Stimulated activated CD4-positive, alpha-beta T cell treated with anti-CD3 and anti-CD28 coated beads, TNF-alpha, amount 100 ng/mL, for 24 hours (primary cell): ENCODE results near the gene MIAT.
A peak's percentile ranks its signal among the peaks of the same experiment; 100 is the strongest.
"Not testable (repeated sequence)": the region's sequence is repeated elsewhere in the genome, so short reads cannot be mapped to it uniquely, and the experiment has no call there.

Source experiments
- DNase-seq, 3 experiments: peaks; one replicate each; pipeline ENCODE4 v3.0.0-alpha.2; 2020; ENCODE audit warnings: low read depth in 3 of 3

Gene MIAT

GRCh38 chr22:26656891-26657851 is at the start of gene MIAT:
TSS of gene MIAT (plus strand) at chr22:26657588.
- peak in 2 of 3 experiments; percentile 37 to 64 for DNase-seq

DNA sequence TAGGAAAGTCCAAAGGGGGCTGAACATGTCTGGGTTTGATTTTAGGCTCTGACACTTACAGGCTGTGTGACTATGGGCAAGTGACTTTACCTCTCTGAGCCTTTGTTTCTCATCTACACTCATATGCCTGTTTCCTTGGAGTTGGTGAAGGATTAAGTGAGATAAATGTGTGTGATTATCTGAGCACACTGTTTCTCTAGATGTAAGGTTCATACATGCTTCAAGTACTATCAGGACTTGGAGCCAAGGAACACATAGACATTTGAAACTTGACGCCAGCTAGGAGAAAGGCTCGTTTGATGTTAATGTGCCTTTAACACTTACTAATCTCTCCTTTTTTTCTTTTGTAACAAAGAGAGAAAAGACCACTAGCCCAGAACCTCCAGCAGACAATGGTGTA is 49.3 kb upstream of the MIAT start:
- DNase-seq = no peak

DNA sequence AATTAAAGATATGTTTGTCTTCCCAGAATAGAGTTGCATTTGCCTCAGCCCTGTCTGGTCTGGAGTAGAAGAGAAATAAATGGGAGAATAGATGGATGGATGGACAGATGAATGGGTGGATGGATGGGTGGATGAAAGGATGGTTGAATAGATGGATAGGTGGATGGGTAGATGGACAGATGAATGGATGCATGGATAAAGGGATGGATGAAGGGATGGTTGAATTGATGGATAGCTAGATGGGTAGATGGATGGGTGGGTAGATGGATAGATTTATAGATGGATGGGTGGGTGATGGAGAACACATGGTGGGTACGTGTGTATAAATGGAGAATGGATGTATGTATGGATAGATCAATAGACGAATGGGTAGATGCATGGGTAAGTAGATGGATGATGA is 48.1 kb upstream of the MIAT start:
- DNase-seq = no peak

GRCh38 chr22:26610072-26610958 is 47.1 kb upstream of the MIAT start:
- peak in 1 of 3 experiments; percentile 50 for DNase-seq

DNA sequence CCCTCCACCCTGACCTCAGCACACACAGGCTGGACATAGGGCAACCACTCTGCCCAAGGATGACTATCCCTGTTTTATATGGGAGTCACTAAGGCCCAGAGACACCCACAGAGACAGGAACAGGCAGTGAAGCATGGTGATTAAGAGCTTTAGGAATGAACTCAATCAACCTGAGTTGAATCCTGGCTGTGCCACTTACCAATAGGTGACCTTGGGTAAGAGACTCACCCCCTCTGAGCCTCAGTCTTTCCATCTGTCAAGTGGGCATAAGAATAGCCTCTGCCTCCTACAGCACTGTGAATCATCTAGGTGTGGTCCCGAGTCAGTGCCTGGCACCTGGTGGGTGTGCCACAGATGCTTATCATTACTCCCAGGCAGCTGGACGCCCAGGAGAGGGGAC is 46.4 kb upstream of the MIAT start:
- no peak for DNase-seq

- DNase-seq = no peak
Measured at GRCh38 chr22:26612652-26613051, 44.7 kb upstream of the MIAT start.

DNA sequence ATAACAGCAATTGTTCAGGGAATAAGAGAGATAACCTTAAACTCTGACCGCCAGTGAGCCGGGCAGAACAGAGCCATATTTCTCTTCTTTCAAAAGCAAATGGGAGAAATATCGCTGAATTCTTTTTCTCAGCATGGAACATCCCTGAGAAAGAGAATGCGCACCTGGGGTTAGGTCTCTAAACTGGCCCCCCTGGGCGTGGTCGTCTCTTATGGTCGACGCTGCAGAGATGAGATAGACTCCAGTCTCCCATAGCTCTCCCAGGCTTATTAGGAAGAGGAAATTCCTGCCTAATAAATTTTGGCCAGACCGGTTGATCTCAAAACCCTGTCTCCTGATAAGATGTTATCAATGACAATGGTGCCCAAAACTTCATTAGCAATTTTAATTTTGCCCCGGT is 43.6 kb upstream of the MIAT start:
- DNase-seq = not testable (repeated sequence)

DNA sequence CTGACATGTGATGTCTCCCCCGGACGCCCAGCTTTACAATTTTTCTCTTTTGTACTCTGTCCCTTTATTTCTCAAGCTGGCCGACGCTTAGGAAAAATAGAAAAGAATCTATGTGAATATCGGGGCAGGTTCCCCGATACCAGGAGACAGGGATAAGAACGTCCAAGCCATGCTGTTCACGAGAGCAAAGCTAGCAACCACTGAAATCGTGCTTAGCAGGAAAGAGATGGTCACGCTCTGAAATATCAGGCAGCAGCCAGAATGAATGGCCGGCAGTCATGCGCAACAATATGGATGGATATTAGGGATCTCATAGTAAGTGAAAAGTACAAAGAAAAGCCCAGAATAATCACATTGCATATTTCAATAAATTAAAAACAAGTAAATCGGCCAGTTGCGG is 43.1 kb upstream of the MIAT start:
- DNase-seq = no peak

- DNase-seq = no peak
Measured at GRCh38 chr22:26615149-26615548, 42.2 kb upstream of the MIAT start.

DNA sequence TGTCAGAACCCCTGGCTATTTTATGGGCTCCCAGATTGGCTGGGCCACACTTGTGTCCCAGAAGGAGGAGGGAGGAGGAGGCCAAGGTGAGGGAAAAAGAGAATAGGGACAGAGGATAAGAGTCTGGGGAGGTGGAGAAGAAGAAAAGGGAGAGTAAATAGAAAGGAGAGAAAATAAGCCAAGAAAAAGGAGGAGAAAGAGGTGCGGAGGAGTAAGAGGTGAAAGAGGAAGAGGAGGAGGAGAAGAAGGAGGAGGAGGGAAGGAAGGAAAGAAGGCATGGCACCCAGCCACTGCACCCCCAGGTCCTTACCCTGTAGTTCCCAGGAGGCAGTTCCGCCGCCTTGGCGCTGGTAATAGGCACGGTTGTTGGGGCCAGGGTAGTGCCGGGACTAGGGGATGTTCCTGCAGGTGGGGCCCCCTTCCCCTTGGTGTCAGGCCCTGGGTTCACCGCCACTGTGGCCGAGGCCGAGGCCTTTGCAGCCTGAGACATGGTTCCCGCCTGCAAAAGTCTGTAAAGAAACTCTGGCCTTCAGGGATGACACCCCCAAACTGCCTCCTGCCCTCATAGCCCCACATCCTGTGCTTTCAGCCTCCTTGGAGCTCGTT is 41.5 kb upstream of the MIAT start:
- no peak for DNase-seq

DNA sequence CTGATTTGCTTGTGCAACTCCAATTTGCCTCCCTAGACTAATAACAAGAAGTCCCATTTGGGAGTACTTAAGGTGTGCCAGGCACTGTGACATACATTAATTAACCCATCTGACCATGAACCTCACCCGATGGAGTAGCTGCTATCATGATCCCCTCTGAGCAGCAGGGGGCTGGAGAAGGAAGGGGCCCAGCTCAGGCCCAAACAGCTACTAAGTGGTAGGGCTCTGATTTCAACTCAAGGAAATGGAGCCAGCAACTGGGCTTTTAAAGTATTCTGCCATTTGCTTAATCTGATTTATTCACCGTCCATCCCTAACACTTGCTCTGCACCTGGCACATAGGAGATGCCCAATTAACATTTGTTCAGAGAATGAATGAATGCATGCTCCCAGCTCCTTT is 40.7 kb upstream of the MIAT start:
- no peak for DNase-seq

DNA sequence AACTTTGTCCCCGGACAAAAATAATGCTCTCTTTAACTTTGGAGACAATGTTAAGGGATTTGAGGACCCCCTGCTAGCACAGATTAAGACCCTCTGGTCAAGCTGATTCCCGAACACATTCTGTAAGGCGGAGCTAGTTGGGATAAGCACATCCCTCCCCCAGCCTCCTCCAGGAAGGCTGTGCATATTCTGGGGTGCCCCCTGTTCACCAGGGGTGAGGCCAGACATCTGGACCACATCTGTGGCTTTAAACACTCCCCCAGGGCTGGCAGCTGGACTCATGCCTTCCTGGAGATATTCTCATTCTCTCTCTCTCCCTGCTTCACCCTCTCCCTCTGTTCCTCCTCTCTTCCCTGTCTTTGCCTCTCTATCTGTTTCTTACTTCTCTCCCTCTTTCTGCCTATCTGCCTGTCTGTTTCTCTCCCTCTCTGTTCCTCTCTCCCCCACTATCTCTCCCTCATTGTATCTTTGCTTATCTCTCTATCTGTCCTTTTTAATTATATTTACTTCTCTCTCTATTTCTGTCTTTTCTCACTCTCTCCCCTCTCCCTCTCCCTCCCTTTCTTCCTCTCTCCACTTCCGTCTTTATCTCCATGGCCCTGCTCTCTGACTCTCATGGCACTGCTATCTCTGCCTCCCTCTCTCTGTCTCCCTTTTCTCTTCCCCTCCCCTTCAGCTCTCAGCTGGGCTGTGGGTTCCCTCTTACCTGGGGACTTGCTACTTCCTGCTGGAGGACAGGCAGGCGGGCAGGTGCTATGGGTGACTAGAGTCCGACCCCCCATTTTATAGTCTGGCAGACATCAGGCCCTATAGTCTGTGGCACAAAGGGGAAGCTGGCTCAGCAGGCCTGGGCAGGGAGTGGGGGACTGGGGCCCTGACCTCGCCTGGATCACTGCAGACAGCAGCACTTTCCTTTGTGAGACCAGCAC is 39.9 kb upstream of the MIAT start, which contains the start of gene CRYBB1:
Gene CRYBB1, minus strand, starts transcription at position 757 of the 929 bp plus-strand sequence. CDS start 1,708 bp downstream, outside the sequence.
- DNase-seq = no peak

GRCh38 chr22:26618455-26618854 is 38.9 kb upstream of the MIAT start:
- DNase-seq = no peak

- DNase-seq = no peak
Measured at GRCh38 chr22:26619510-26619909, 37.9 kb upstream of the MIAT start.

DNA sequence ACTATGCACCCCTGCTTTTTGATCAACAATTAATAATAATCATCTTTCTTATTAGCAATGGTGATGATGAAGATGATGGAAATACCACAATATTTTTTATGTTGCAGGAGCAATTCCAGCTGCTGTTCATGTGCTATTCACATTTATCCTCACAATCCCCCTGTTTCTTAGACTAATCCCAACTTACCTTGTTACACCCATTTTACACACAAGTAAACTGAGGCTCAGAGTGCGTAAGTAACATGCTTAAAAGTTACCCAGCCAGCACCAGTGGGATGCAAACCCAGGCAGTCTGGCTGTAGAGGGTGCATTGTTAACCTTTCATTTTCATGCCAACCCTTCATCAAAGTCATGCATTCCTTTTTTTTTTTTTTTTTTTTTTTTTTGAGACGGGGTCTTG is 37.2 kb upstream of the MIAT start:
- DNase-seq = no peak

DNA sequence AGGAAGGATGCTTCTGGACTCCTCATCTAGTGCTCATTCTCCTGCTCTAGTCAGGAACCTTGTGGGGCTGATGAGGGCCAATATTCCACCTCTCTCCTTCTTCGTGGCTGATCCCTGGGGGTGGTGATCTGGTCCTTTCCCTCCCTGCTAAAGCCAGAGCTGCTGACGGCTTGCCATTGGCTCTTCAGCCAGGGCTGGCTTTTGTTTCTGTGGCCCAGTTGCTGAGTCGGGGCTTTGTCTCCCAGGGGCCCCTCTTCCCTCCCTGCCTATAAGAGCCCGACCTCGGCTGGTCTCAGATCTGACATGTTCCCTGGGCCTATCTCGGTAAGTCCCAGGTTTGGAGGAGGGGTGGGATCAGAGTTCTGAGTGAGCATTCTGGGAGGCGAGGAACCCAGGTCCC is 35.7 kb upstream of the MIAT start, which contains the start of gene CRYBA4:
Gene CRYBA4, plus strand, starts transcription at position 301 of the 400 bp plus-strand sequence. CDS start 634 bp downstream, outside the sequence.
- DNase-seq = no peak

GRCh38 chr22:26623984-26624383 is 33.4 kb upstream of the MIAT start:
- DNase-seq = no peak

DNA sequence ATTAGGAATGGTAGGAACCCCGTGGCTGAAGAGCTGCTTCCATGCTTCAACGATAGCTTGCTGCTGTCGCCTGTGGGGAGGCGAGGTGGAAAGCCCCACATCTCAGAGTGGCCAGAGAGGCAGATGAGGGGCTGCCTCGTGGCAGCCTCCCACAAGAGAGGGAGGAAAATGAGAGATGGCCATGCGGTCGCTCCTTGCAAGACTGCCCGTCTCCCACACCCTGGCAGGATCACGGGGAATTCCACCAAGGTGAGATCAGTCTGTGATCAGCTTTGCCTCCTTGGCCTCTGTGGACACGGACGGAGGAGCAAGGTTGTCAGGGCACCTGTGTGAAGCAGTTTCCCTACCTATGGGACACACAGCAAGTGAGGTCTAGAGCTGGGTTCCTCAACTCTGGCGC is 32.6 kb upstream of the MIAT start:
- DNase-seq = no peak

- DNase-seq = no peak
Measured at GRCh38 chr22:26629988-26630761, 27.2 kb upstream of the MIAT start.

DNA sequence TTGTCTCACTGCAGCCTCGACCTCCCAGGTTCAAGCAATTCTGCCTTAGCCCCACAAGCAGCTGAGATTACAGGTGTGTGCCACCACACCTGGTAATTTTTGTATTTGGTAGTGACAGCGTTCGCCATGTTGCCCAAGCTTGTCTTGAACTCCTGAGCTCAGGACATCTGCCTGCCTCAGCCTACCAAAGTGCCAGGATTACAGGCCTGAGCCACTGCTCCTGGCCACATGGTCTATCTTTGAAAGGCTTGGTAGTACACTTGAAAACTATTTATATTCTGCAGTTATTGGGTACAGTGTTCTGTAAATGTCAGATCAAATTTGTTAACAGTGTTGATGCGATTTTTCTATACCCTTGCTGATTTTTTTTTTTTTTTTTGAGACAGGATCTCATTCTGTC is 26.1 kb upstream of the MIAT start:
- no peak for DNase-seq
